Lung (tissue), 12 donors: ENCODE data around the gene SBF2. TPM values are rescaled to one million over a fixed set of nuclear protein-coding genes. Genes with fewer than 3 reads are reported as not detected.
"Not testable (repeated sequence)": the region's sequence is repeated elsewhere in the genome, so short reads cannot be mapped to it uniquely, and the experiment has no call there.

ENCODE experiments used
- ATAC-seq: fragments of 200-7000 bp; cut with Tn5 transposase; one replicate; pipeline ENCODE4 v1.9.1; 2020; ENCODE audit warnings: moderate number of reproducible peaks; ENCODE audit not compliant: insufficient read depth, low FRiP score
- DNase-seq, 3 donors: peaks; one replicate each; pipeline ENCODE4 v3.0.0-alpha.2; 2013 to 2017
- H3K27ac ChIP-seq, 2 donors: one replicate each; pipeline ENCODE4 v1.5.1; 2013; ENCODE audit warnings: mild to moderate bottlenecking in 2 of 2, moderate library complexity in 2 of 2, control low read depth in 1 of 2, inconsistent platforms in 1 of 2, low read depth in 1 of 2, low read length in 1 of 2
- H3K27me3 ChIP-seq, 3 donors: one replicate each; pipeline ENCODE4 v1.5.1; 2013; ENCODE audit warnings: low read length in 2 of 3; ENCODE audit not compliant: control insufficient read depth in 3 of 3, insufficient read depth in 3 of 3
- H3K36me3 ChIP-seq, 4 donors: one replicate each; pipeline ENCODE4 v1.5.1; 2013; ENCODE audit warnings: low read length in 4 of 4, mild to moderate bottlenecking in 1 of 4, moderate library complexity in 1 of 4; ENCODE audit not compliant: control insufficient read depth in 4 of 4, insufficient read depth in 4 of 4
- H3K4me1 ChIP-seq, 5 donors: one replicate each; pipeline ENCODE4 v1.5.1; 2013; ENCODE audit warnings: low read length in 5 of 5, mild to moderate bottlenecking in 2 of 5, moderate library complexity in 1 of 5; ENCODE audit not compliant: control insufficient read depth in 5 of 5, insufficient read depth in 5 of 5
- H3K4me3 ChIP-seq: one replicate; pipeline ENCODE4 v1.5.1; 2013; ENCODE audit warnings: mild to moderate bottlenecking, control low read depth, moderate library complexity
- H3K9ac ChIP-seq, 2 donors: one replicate each; pipeline ENCODE4 v1.5.1; 2013; ENCODE audit warnings: low read length in 2 of 2, control low read depth in 1 of 2; ENCODE audit not compliant: insufficient read depth in 1 of 2
- H3K9me3 ChIP-seq, 4 donors: one replicate each; pipeline ENCODE4 v1.5.1; 2013; ENCODE audit warnings: low read length in 3 of 4, mild to moderate bottlenecking in 1 of 4, moderate library complexity in 1 of 4; ENCODE audit not compliant: control insufficient read depth in 4 of 4, insufficient read depth in 3 of 4
- WGBS, 2 donors: extraction: QIAGEN DNeasy Blood & Tissue Kit; methylation state at CpG; one replicate each; pipeline ENCODE4 v1.1.7; 2013; 5-methylcytosine and 5-hydroxymethylcytosine counted together
- polyA plus RNA-seq, 2 donors: library from polyadenylated mRNA; stranded (reverse); fragments of 200-250 nt; gene quantifications; one replicate each; pipeline ENCODE4 v1.2.1, GENCODE V29; 2013
- total RNA-seq, 2 donors: library from RNA; depleted of rRNA in 1 of 2; stranded (reverse); fragments of >200 nt in 1 of 2; gene quantifications; one replicate each; pipeline ENCODE4 v1.2.1, GENCODE V29; 2014 to 2021
- TF ChIP-seq, protein P1 (sequence below): IDR thresholded peaks from 2 replicates; pipeline ENCODE4 v1.5.1; 2012; ENCODE audit warnings: mild to moderate bottlenecking; ENCODE audit errors: control extremely low read depth, extremely low read depth
- donor health status: control.
- donor health status: control.
- donor health status: Bipolar disorder and iron deficiency.
- donor health status: healthy.
- donor health status: DM: yes; HTN: yes; CAD: no.

SBF2 gene
- total and polyA plus RNA-seq, 4 donors: 4.4 to 104 (median 24.9) TPM

DNA sequence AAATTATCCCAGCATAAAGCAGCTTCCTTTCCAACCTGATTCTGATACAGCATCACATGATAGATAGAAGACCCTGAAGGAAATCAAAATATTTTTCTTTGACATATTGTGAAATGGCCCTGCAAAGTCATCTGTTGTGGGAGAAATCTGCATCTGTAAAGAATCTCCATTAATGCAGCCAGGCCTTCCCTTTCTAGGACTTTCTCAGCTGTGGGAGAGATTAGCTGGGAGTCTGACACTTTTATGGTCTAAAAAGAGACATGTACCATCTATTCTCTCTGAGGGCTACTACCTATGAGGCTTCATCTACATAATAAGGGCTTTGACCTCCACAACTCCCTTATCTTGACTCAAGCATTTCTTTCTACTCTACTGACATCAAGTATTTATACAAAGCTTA lies 392.1 kb downstream of the SBF2 start:
- Histone ChIP-seq H3K9me3 (no peaks in the 10 kb centered on the region), H3K9ac (no peak overlapping the region), H3K27ac (no peak overlapping the region), H3K4me1 (peaks cover 0 to 9% (median 3%) of the 10 kb centered on the region in 5 donors), H3K36me3 (peaks cover 0 to 3% (median 0%) of the 10 kb centered on the region in 4 donors), H3K4me3 (no peak overlapping the region), H3K27me3 (no peaks in the 10 kb centered on the region)
- TF ChIP-seq, protein P1, sequence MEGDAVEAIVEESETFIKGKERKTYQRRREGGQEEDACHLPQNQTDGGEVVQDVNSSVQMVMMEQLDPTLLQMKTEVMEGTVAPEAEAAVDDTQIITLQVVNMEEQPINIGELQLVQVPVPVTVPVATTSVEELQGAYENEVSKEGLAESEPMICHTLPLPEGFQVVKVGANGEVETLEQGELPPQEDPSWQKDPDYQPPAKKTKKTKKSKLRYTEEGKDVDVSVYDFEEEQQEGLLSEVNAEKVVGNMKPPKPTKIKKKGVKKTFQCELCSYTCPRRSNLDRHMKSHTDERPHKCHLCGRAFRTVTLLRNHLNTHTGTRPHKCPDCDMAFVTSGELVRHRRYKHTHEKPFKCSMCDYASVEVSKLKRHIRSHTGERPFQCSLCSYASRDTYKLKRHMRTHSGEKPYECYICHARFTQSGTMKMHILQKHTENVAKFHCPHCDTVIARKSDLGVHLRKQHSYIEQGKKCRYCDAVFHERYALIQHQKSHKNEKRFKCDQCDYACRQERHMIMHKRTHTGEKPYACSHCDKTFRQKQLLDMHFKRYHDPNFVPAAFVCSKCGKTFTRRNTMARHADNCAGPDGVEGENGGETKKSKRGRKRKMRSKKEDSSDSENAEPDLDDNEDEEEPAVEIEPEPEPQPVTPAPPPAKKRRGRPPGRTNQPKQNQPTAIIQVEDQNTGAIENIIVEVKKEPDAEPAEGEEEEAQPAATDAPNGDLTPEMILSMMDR: no peak
- DNase-seq (no peak), ATAC-seq (no peak)

DNA sequence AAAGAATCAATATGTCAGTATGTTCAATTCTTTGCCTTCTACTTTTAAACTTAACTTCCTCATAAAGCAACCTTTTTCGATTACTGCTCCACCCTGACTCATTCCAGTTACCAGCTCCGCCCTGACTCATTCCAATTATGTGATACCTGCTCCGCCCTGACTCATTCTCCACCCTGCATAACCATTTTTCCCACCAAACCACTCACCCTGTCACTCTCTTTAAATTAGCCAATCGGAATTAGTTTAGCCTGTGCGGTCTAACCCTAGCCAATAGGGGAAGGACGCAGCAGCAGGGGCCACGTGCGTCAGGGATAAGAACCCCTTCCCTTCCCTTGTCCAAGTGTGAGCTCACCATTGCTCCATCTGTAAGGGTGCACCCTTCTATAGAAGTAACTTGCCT lies 393.8 kb downstream of the SBF2 start:
- not testable (repeated sequence) for H3K27me3 ChIP-seq, H3K27ac ChIP-seq, H3K4me3 ChIP-seq, DNase-seq, H3K4me1 ChIP-seq, H3K9ac ChIP-seq, ATAC-seq, H3K9me3 ChIP-seq, H3K36me3 ChIP-seq
- WGBS, 2 donors: 93% methylated on average over 8 of the region's 8 CpGs

DNA sequence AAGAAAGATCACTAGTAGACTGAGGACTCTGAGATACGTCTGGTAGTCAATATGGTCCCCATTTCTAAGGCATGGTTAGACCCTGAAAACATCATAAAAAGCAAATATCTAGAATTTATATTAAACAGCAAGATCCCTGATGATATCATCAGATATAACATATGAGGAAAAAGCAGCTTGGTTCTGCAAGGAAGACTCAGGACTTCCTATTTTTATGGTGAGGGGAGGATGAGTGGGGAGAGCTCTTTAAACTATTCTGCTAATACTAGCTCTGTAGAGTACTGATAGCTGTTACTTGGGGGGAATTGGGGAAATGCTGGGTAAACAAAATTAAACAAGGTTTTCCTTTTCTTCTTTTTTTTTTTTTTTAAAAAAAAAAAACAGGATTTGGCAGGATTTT lies 394.3 kb downstream of the SBF2 start:
- Histone ChIP-seq H3K4me1 (no peaks in the 10 kb centered on the region), H3K4me3 (no peak overlapping the region), H3K36me3 (peaks cover 0 to 12% (median 9%) of the 10 kb centered on the region in 4 donors), H3K9ac (no peak overlapping the region), H3K27ac (no peak overlapping the region), H3K27me3 (no peaks in the 10 kb centered on the region), H3K9me3 (no peaks in the 10 kb centered on the region)
- ATAC-seq: no peak
- TF ChIP-seq, protein P1: no peak
- 91 to 92% methylated on average over 1 of the region's 1 CpG for WGBS, 2 donors
- no peak for DNase-seq

DNA sequence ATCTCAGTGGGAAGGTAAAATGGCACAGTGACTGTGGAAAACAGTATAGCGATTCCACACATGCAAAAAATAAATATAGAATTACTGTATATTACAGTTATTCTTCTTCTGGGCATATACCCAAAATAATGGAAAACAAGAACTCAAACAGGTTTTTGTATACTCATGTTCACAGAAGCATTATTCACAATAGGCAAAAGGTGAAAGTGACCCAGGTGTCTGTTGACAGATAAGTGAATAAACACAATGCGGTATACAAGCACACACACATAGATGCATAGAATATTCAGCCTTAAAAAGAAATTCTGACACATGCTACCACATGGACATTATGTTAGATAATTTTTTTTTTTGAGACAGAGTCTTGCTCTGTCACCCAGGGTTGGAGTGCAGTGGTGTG lies 397.1 kb downstream of the SBF2 start:
- DNase-seq (no peak), ATAC-seq (no peak)
- TF ChIP-seq, protein P1: no peak
- Histone ChIP-seq H3K4me1 (no peaks in the 10 kb centered on the region), H3K9ac (no peak overlapping the region), H3K9me3 (no peaks in the 10 kb centered on the region), H3K4me3 (no peak overlapping the region), H3K36me3 (peaks cover 0 to 15% (median 9%) of the 10 kb centered on the region in 4 donors), H3K27me3 (no peaks in the 10 kb centered on the region), H3K27ac (no peak overlapping the region)
- WGBS, 2 donors: 97 to 99% methylated on average over 2 of the region's 2 CpGs
